IPS-18a (cell line): ENCODE results near the gene GRIA1.

Experiments
- H3K27ac ChIP-seq: one replicate; pipeline ENCODE4 v1.5.1; 2013; ENCODE audit warnings: low read length
- H3K27me3 ChIP-seq: one replicate; pipeline ENCODE4 v1.6.1; 2013; ENCODE audit warnings: mild to moderate bottlenecking, low read length; ENCODE audit not compliant: control insufficient read depth, insufficient read depth
- H3K36me3 ChIP-seq: one replicate; pipeline ENCODE4 v1.6.1; 2013; ENCODE audit warnings: low read depth, low read length; ENCODE audit not compliant: control insufficient read depth
- H3K4me1 ChIP-seq: one replicate; pipeline ENCODE4 v1.6.1; 2013; ENCODE audit warnings: low read depth, low read length; ENCODE audit not compliant: control insufficient read depth
- H3K4me3 ChIP-seq: one replicate; pipeline ENCODE4 v1.5.1; 2013; ENCODE audit warnings: low read length
- H3K9ac ChIP-seq: one replicate; pipeline ENCODE4 v1.6.1; 2013; ENCODE audit warnings: mild to moderate bottlenecking, low read length, moderate library complexity
- H3K9me3 ChIP-seq: one replicate; pipeline ENCODE4 v1.6.1; 2013; ENCODE audit warnings: low read depth, low read length; ENCODE audit not compliant: control insufficient read depth

GRIA1 gene

GRCh38 chr5:153636670-153637451 lies 146.4 kb downstream of the GRIA1 start:
- no peak overlapping the region for H3K4me3 ChIP-seq
- no peaks in the 10 kb centered on the region for H3K9me3 ChIP-seq
- no peaks in the 10 kb centered on the region for H3K4me1 ChIP-seq
- no peak overlapping the region for H3K9ac ChIP-seq
- no peak overlapping the region for H3K27ac ChIP-seq
- no peaks in the 10 kb centered on the region for H3K27me3 ChIP-seq
- no peaks in the 10 kb centered on the region for H3K36me3 ChIP-seq

- no peak overlapping the region for H3K27ac ChIP-seq
- H3K9ac ChIP-seq, result no peak overlapping the region
- no peak overlapping the region for H3K4me3 ChIP-seq
- H3K27me3 ChIP-seq, result no peaks in the 10 kb centered on the region
- H3K36me3 ChIP-seq, result no peaks in the 10 kb centered on the region
- no peaks in the 10 kb centered on the region for H3K4me1 ChIP-seq
- H3K9me3 ChIP-seq, result no peaks in the 10 kb centered on the region
Observed at GRCh38 chr5:153640293-153640692, 149.8 kb downstream of the GRIA1 start.

- no peaks in the 10 kb centered on the region for H3K4me1 ChIP-seq
- H3K36me3 ChIP-seq, result no peaks in the 10 kb centered on the region
- H3K9me3 ChIP-seq, result no peaks in the 10 kb centered on the region
- no peak overlapping the region for H3K4me3 ChIP-seq
- no peak overlapping the region for H3K27ac ChIP-seq
- no peak overlapping the region for H3K9ac ChIP-seq
- no peaks in the 10 kb centered on the region for H3K27me3 ChIP-seq
Observed at GRCh38 chr5:153641183-153641688, 150.8 kb downstream of the GRIA1 start.

DNA sequence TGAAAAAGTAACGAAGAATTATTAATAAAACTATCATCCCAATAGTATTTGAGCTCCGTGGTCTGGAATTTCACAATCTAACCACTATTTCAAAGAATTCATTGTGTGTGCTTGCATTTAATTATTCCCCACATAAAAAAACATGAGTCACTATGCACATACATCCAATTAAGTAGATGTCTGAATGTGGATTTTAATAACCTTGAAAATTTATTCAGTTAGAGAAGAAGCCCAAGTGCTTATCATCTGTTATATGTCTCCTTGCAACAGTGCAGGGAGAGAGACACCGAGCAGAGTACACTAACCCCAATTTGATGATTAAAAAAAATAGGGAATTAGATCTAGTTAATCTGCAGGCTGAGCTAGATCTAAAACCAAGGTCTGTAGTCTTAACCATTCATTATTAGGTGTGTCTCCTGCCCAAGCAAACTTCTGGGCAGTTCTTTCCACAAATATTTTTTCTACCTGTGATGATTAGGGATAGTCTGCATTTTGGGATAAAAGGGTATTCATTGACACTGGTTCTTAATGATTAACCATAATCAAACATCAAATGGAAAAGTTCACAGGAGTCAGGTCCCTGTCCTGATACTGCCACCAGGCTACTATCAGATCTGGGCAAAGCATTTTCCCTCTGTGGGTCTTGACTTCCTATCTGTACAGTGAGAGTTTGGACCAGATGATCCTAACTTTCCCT lies 164.2 kb downstream of the GRIA1 start:
- Histone ChIP-seq H3K27me3 (no peaks in the 10 kb centered on the region), H3K4me3 (no peak overlapping the region), H3K9ac (no peak overlapping the region), H3K4me1 (no peaks in the 10 kb centered on the region), H3K36me3 (no peaks in the 10 kb centered on the region), H3K9me3 (no peaks in the 10 kb centered on the region), H3K27ac (no peak overlapping the region)

DNA sequence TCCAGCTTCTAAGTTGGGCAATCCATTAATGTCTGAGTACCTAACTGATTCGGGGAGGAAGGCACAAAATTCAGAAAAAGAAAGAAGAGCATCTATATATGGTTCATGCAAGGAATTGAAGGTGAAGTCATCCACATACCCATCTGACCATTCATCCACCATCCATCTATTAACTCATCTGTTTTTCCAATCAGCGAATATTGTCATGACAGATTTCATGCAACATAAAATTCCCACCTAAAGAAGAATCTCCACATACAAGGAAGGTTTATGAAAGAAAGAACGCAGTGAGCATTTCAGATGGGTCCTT lies 164.7 kb downstream of the GRIA1 start:
- Histone ChIP-seq H3K4me3 (no peak overlapping the region), H3K9me3 (no peaks in the 10 kb centered on the region), H3K4me1 (peaks cover under 1% of the 10 kb centered on the region), H3K36me3 (no peaks in the 10 kb centered on the region), H3K27ac (no peak overlapping the region), H3K27me3 (no peaks in the 10 kb centered on the region), H3K9ac (no peak overlapping the region)

DNA sequence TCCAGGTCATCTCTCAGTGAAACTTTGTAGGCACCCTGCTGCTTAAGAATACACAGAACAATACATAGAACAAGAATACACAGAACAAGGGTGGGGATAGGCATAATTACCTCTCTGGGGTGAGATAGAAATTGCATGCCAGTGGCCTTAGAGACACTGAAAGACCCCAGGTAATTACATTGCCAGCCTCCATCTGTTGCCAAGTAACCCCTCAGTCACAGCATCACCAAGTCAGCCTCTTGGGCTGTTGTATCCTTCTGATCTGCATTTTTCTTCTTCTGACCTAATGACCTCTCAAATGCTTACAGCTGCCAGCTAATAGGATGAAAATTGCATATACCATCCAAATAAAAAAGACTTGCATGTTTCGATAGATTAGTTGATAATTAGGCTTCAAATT lies 167.7 kb downstream of the GRIA1 start:
- Histone ChIP-seq H3K27ac (no peak overlapping the region), H3K27me3 (no peaks in the 10 kb centered on the region)

GRCh38 chr5:153658606-153659005 lies 168.1 kb downstream of the GRIA1 start:
- Histone ChIP-seq H3K4me3 (no peak overlapping the region), H3K4me1 (peaks cover 16% of the 10 kb centered on the region), H3K9me3 (no peaks in the 10 kb centered on the region), H3K9ac (no peak overlapping the region), H3K27me3 (no peaks in the 10 kb centered on the region), H3K27ac (no peak overlapping the region), H3K36me3 (no peaks in the 10 kb centered on the region)

More for the DNA sequence above, 167.7 kb downstream of the GRIA1 start:
- peaks cover 16% of the 10 kb centered on the region for H3K4me1 ChIP-seq
- H3K9ac ChIP-seq, result no peak overlapping the region
- no peaks in the 10 kb centered on the region for H3K36me3 ChIP-seq
- no peak overlapping the region for H3K4me3 ChIP-seq
- no peaks in the 10 kb centered on the region for H3K9me3 ChIP-seq

- no peaks in the 10 kb centered on the region for H3K27me3 ChIP-seq
- H3K4me1 ChIP-seq, result peaks cover 16% of the 10 kb centered on the region
- no peaks in the 10 kb centered on the region for H3K9me3 ChIP-seq
- H3K4me3 ChIP-seq, result no peak overlapping the region
- H3K27ac ChIP-seq, result no peak overlapping the region
- H3K36me3 ChIP-seq, result no peaks in the 10 kb centered on the region
- H3K9ac ChIP-seq, result no peak overlapping the region
Observed at GRCh38 chr5:153659039-153659736, 168.7 kb downstream of the GRIA1 start.

DNA sequence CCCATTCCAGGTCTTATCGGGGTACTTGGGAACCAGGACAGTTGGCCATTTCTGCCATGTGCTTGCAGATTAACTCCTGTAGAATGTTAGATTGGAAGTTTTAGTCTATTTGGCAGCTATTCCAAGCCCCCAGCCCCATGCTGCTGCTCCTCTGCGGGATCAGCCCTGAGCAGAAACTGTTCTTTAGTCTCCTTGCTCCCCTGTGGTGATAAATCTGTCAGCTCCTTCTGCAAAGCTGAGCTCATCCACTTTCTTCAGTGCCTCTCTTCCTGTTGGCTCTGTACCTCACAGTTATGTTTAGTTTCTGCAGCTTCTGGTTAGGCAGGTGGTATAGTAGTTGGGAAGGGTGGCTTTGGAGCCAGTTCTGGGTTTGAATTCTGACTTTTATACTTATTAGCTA lies 170.4 kb downstream of the GRIA1 start:
- H3K4me3 ChIP-seq, result no peak overlapping the region
- H3K9me3 ChIP-seq, result no peaks in the 10 kb centered on the region
- no peak overlapping the region for H3K9ac ChIP-seq
- no peaks in the 10 kb centered on the region for H3K36me3 ChIP-seq
- H3K27me3 ChIP-seq, result no peaks in the 10 kb centered on the region
- H3K27ac ChIP-seq, result no peak overlapping the region
- H3K4me1 ChIP-seq, result peaks cover 16% of the 10 kb centered on the region

DNA sequence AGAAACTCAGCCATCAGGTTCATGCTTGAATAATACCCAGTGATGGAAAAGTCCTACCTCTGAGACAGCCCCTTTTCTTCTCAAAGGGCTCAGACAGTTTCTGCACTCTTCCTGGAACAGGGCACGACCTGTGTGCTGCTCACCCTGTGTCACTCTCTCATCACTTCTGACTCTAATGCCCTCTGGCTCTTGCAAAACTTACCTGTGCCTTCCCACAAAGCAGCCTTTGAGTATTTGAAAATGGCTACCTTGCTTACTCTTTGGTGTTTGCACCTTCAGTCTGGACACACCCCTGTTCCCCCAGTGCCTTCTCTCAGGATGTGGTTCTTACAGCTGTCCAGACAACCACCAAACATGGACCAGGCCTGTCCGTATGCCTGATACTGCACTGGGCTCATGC lies 171.4 kb downstream of the GRIA1 start:
- H3K9ac ChIP-seq, result no peak overlapping the region
- no peaks in the 10 kb centered on the region for H3K27me3 ChIP-seq
- H3K9me3 ChIP-seq, result no peaks in the 10 kb centered on the region
- peaks cover 16% of the 10 kb centered on the region for H3K4me1 ChIP-seq
- no peak overlapping the region for H3K27ac ChIP-seq
- no peak overlapping the region for H3K4me3 ChIP-seq
- no peaks in the 10 kb centered on the region for H3K36me3 ChIP-seq

GRCh38 chr5:153670101-153670500 lies 179.6 kb downstream of the GRIA1 start:
- H3K27ac ChIP-seq, result no peak overlapping the region
- no peaks in the 10 kb centered on the region for H3K4me1 ChIP-seq
- no peaks in the 10 kb centered on the region for H3K36me3 ChIP-seq
- no peaks in the 10 kb centered on the region for H3K9me3 ChIP-seq
- H3K4me3 ChIP-seq, result no peak overlapping the region
- H3K27me3 ChIP-seq, result no peaks in the 10 kb centered on the region
- no peak overlapping the region for H3K9ac ChIP-seq
